Activated CD4-positive, alpha-beta T cell treated with anti-CD3 and anti-CD28 coated beads, Interleukin-2, amount 10 ng/mL, durations not matched to agents 7 days and 5 days (primary cell): ENCODE measurements around the gene CATSPER1. TPM values are rescaled to one million over a fixed set of nuclear protein-coding genes. Genes with fewer than 3 reads are reported as not detected.

Source experiments
- CTCF ChIA-PET: fragments of 350-600 bp; sonication (Branson Sonifier 250); formaldehyde crosslinking; loops from one replicate; lab custom pipeline; 2021; ENCODE audit warnings: antibody characterized with exemption; lab: Charles Lee
- POLR2A ChIA-PET: fragments of 350-600 bp; sonication (Branson Sonifier 250); formaldehyde crosslinking; loops from one replicate; lab custom pipeline; 2021; ENCODE audit warnings: antibody characterized with exemption; lab: Charles Lee
- DNase-seq: peaks from one replicate; pipeline ENCODE4 v3.0.0-alpha.2; 2020
- H3K27ac Mint-ChIP-seq: one replicate; pipeline ENCODE4 v1.8.0; 2021; ENCODE audit warnings: mild to moderate bottlenecking, moderate library complexity, mixed read lengths
- H3K27me3 Mint-ChIP-seq: one replicate; pipeline ENCODE4 v1.8.0; 2021; ENCODE audit warnings: mixed read lengths
- H3K36me3 Mint-ChIP-seq: one replicate; pipeline ENCODE4 v1.8.0; 2021; ENCODE audit warnings: low read depth, mixed read lengths
- H3K4me1 Mint-ChIP-seq: one replicate; pipeline ENCODE4 v1.8.0; 2021; ENCODE audit warnings: mixed read lengths
- H3K4me3 Mint-ChIP-seq: one replicate; pipeline ENCODE4 v1.8.0; 2021; ENCODE audit warnings: mild to moderate bottlenecking, moderate library complexity, mixed read lengths
- H3K9me3 Mint-ChIP-seq: one replicate; pipeline ENCODE4 v1.8.0; 2021; ENCODE audit warnings: mixed read lengths
- total RNA-seq, 2 experiments: library from RNA; stranded (reverse); gene quantifications; one replicate each; pipeline ENCODE4 v1.2.3, GENCODE V29; 2021

CATSPER1 gene
- total RNA-seq, 2 experiments from 2014 or later, result not detected

DNA sequence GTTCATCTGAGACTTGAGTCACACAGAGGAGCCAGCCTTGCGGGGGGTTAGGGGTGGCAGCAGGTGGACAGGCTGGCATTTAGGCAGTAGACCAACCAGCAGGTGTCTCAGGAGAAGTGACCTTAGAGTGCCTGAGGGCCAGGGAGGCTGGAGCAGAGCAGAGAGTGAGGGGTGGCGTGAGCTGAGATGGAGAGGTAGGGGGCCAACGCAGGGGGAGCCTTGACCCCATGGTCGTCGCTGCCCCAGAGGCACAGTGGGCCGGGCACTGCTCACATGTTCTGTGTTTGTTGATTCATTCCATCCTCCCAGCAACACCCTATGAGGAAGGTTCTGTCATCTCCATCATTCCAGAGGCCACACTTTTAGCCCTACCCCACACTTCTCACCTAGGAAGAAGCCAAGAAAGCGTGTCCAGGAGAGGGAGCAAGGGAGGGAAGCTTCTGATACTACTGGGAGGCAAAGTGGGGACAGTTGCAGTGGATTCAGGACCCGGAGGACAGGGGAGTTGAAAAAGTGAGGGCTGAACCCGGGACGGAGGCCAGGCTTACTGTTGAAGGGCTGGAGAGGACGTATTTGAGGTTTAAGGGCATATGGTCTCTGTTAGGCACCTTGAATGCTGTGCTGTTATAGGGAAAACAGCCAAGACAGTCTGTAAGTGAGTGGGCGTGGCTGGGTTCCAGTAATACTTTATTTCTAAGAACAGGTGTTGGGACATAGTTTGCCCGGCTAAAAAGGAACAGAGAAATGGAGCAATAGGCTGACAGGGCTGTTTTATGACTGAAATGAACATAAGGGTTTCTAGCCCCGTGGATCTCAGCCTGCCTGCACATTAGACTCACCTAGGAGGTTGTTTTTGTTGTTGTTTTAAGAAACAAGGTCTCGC is 57.4 kb downstream of the CATSPER1 start:
- POLR2A ChIA-PET, result no interaction called here
- Mint-ChIP-seq H3K36me3 (peaks cover 69% of the 10 kb centered on the region), H3K27ac (no peak overlapping the region), H3K4me3 (no peak overlapping the region), H3K9me3 (no peaks in the 10 kb centered on the region), H3K27me3 (no peaks in the 10 kb centered on the region), H3K4me1 (peaks cover 15% of the 10 kb centered on the region)
- CTCF ChIA-PET, result interaction anchor here (1.2 kb wide), 1 partner anchor 79 kb away, joined by 4 read pairs; the partner anchor contains the start of gene CCDC85B
- no peak for DNase-seq

GRCh38 chr11:65967329-65967934 is 58.8 kb downstream of the CATSPER1 start:
- H3K9me3 Mint-ChIP-seq, result no peaks in the 10 kb centered on the region
- ChIA-PET CTCF (interaction anchor here (0.6 to 1.6 kb wide), 2 partner anchors 93 to 108 kb away, joined by 3 to 4 read pairs; no protein-coding TSS in a partner anchor), POLR2A (no interaction called here)
- no peak overlapping the region for H3K27ac Mint-ChIP-seq
- H3K4me3 Mint-ChIP-seq, result no peak overlapping the region
- no peaks in the 10 kb centered on the region for H3K27me3 Mint-ChIP-seq
- peaks cover 28% of the 10 kb centered on the region for H3K4me1 Mint-ChIP-seq
- no peak for DNase-seq
- H3K36me3 Mint-ChIP-seq, result peaks cover 65% of the 10 kb centered on the region

Other genes with a start within 250 kb of the CATSPER1 start
- 10 to 100 TPM; 17.4 to 20.2 TPM for gene AP5B1, start 245.5 kb downstream of the CATSPER1 start, total RNA-seq
- gene OVOL1, start 239.4 kb downstream of the CATSPER1 start, total RNA-seq, result not detected
- 1 to 10 TPM; 2.1 to 2.2 TPM for gene SNX32, start 192.5 kb downstream of the CATSPER1 start, total RNA-seq
- 1,000 to 10,000 TPM; 1,543 to 1,707 TPM for gene CFL1, start 168.3 kb downstream of the CATSPER1 start, total RNA-seq
- 100 to 1,000 TPM in 1 of 2 experiments, 10 to 100 TPM in 1; 96.6 to 108 TPM for gene MUS81, start 166.0 kb downstream of the CATSPER1 start, total RNA-seq
- 1 to 10 TPM; 9.0 to 9.7 TPM for gene EFEMP2, start 153.7 kb downstream of the CATSPER1 start, total RNA-seq
- gene CTSW, start 146.6 kb downstream of the CATSPER1 start, total RNA-seq, result 10 to 100 TPM; 22.9 to 23.6 TPM
- 100 to 1,000 TPM in 1 of 2 experiments, 10 to 100 TPM in 1; 94.7 to 112 TPM for gene FIBP, start 138.0 kb downstream of the CATSPER1 start, total RNA-seq
- 10 to 100 TPM; 39.4 to 56.7 TPM for gene CCDC85B, start 135.8 kb downstream of the CATSPER1 start, total RNA-seq
- 1 to 10 TPM; 1.7 to 2.0 TPM for gene FOSL1, start 126.1 kb downstream of the CATSPER1 start, total RNA-seq
- gene C11orf68, start 107.4 kb downstream of the CATSPER1 start, total RNA-seq, result 10 to 100 TPM; 32.7 to 36.3 TPM
- gene DRAP1, start 107.1 kb downstream of the CATSPER1 start, total RNA-seq, result 100 to 1,000 TPM; 190 to 218 TPM
- gene TSGA10IP, start 81.0 kb downstream of the CATSPER1 start, total RNA-seq, result not detected
- 10 to 100 TPM; 79.6 to 81.7 TPM for gene SART1, start 64.7 kb downstream of the CATSPER1 start, total RNA-seq
- gene EIF1AD, start 24.3 kb downstream of the CATSPER1 start, total RNA-seq, result 10 to 100 TPM; 50.4 to 54.4 TPM
- 100 to 1,000 TPM; 223 to 236 TPM for gene BANF1, start 24.0 kb downstream of the CATSPER1 start, total RNA-seq
- not detected for gene CST6, start 14.5 kb downstream of the CATSPER1 start, total RNA-seq
- not detected for gene GAL3ST3, start 22.7 kb upstream of the CATSPER1 start, total RNA-seq
- gene SF3B2, start 25.9 kb upstream of the CATSPER1 start, total RNA-seq, result 100 to 1,000 TPM; 217 to 223 TPM
- 100 to 1,000 TPM; 109 TPM for gene PACS1, start 43.8 kb upstream of the CATSPER1 start, total RNA-seq
- 10 to 100 TPM; 32.1 to 38.5 TPM for gene KLC2, start 231.2 kb upstream of the CATSPER1 start, total RNA-seq
- gene RAB1B, start 242.2 kb upstream of the CATSPER1 start, total RNA-seq, result 100 to 1,000 TPM; 151 to 174 TPM